Rectal smooth muscle tissue (tissue), 1 donor: ENCODE data around the gene SND1.
A peak's percentile ranks its signal among the peaks of the same experiment; 100 is the strongest.

Experiments used
- H3K27ac ChIP-seq: one replicate; pipeline ENCODE4 v1.7.0; 2013; ENCODE audit warnings: low read depth, low read length, inconsistent platforms
- H3K27me3 ChIP-seq: one replicate; pipeline ENCODE4 v1.7.0; 2013; ENCODE audit warnings: low read length; ENCODE audit not compliant: control insufficient read depth, insufficient read depth
- H3K36me3 ChIP-seq: one replicate; pipeline ENCODE4 v1.7.0; 2013; ENCODE audit warnings: low read length; ENCODE audit not compliant: control insufficient read depth, insufficient read depth
- H3K4me1 ChIP-seq: one replicate; pipeline ENCODE4 v1.7.0; 2013; ENCODE audit warnings: low read length; ENCODE audit not compliant: control insufficient read depth, insufficient read depth
- H3K4me3 ChIP-seq: one replicate; pipeline ENCODE4 v1.7.0; 2013; ENCODE audit warnings: low read length
- H3K9ac ChIP-seq: one replicate; pipeline ENCODE4 v1.7.0; 2013; ENCODE audit warnings: low read length

The SND1 gene

GRCh38 chr7:128027485-128027980 is 375.5 kb downstream of the SND1 start:
- H3K4me1 ChIP-seq: no peaks in the 10 kb centered on the region
- no peak overlapping the region for H3K9ac ChIP-seq
- no peaks in the 10 kb centered on the region for H3K36me3 ChIP-seq
- no peak overlapping the region for H3K4me3 ChIP-seq
- H3K27ac ChIP-seq: no peak overlapping the region
- no peaks in the 10 kb centered on the region for H3K27me3 ChIP-seq

- H3K27me3 ChIP-seq: no peaks in the 10 kb centered on the region
- H3K36me3 ChIP-seq: no peaks in the 10 kb centered on the region
- no peak overlapping the region for H3K27ac ChIP-seq
- H3K9ac ChIP-seq: no peak overlapping the region
- H3K4me1 ChIP-seq: no peaks in the 10 kb centered on the region
- no peak overlapping the region for H3K4me3 ChIP-seq
These were observed 377.5 kb downstream of the SND1 start for GRCh38 chr7:128029405-128029995.

GRCh38 chr7:128030263-128030653 is 378.3 kb downstream of the SND1 start:
- H3K27ac ChIP-seq: no peak overlapping the region
- peak overlapping the region; percentile 24 for H3K4me3 ChIP-seq
- no peaks in the 10 kb centered on the region for H3K4me1 ChIP-seq
- no peaks in the 10 kb centered on the region for H3K36me3 ChIP-seq
- no peak overlapping the region for H3K9ac ChIP-seq
- H3K27me3 ChIP-seq: no peaks in the 10 kb centered on the region

- no peak within 1 kb of the TSS for H3K9ac ChIP-seq
- H3K27me3 ChIP-seq: no peaks in the 10 kb centered on the region
- no peaks in the 10 kb centered on the region for H3K4me1 ChIP-seq
These were observed 378.9 kb downstream of the SND1 start, which contains the start of gene LRRC4 for GRCh38 chr7:128030654-128031611. LRRC4 (minus strand) TSS chr7:128031437; CDS start chr7:128030640, 797 bp downstream.

GRCh38 chr7:128031901-128032604 is 380.1 kb downstream of the SND1 start:
- Histone ChIP-seq H3K27ac (no peak overlapping the region), H3K4me3 (peak overlapping the region; percentile 63), H3K36me3 (no peaks in the 10 kb centered on the region)

More at GRCh38 chr7:128030654-128031611, 378.9 kb downstream of the SND1 start, which contains the start of gene LRRC4:
- Histone ChIP-seq H3K36me3 (no peaks in the 10 kb centered on the region), H3K4me3 (peak within 1 kb of the TSS; percentile 66), H3K27ac (no peak within 1 kb of the TSS)

GRCh38 chr7:128032605-128033235 is 380.7 kb downstream of the SND1 start:
- H3K4me1 ChIP-seq: no peaks in the 10 kb centered on the region
- no peak overlapping the region for H3K27ac ChIP-seq
- H3K36me3 ChIP-seq: no peaks in the 10 kb centered on the region
- no peak overlapping the region for H3K9ac ChIP-seq
- H3K27me3 ChIP-seq: no peaks in the 10 kb centered on the region
- H3K4me3 ChIP-seq: peak overlapping the region; percentile 52

More at GRCh38 chr7:128031901-128032604, 380.1 kb downstream of the SND1 start:
- Histone ChIP-seq H3K4me1 (no peaks in the 10 kb centered on the region), H3K9ac (no peak overlapping the region), H3K27me3 (no peaks in the 10 kb centered on the region)

GRCh38 chr7:128033246-128033645 is 381.3 kb downstream of the SND1 start:
- Histone ChIP-seq H3K27ac (no peak overlapping the region), H3K4me1 (no peaks in the 10 kb centered on the region), H3K27me3 (no peaks in the 10 kb centered on the region), H3K4me3 (no peak overlapping the region), H3K36me3 (no peaks in the 10 kb centered on the region), H3K9ac (no peak overlapping the region)

GRCh38 chr7:128034825-128035224 is 382.8 kb downstream of the SND1 start:
- H3K4me1 ChIP-seq: no peaks in the 10 kb centered on the region
- H3K27me3 ChIP-seq: no peaks in the 10 kb centered on the region
- H3K36me3 ChIP-seq: no peaks in the 10 kb centered on the region
- no peak overlapping the region for H3K4me3 ChIP-seq
- H3K9ac ChIP-seq: no peak overlapping the region
- no peak overlapping the region for H3K27ac ChIP-seq

- Histone ChIP-seq H3K27me3 (no peaks in the 10 kb centered on the region), H3K4me1 (no peaks in the 10 kb centered on the region), H3K36me3 (no peaks in the 10 kb centered on the region), H3K9ac (no peak overlapping the region), H3K27ac (no peak overlapping the region), H3K4me3 (no peak overlapping the region)
These were observed 383.7 kb downstream of the SND1 start for GRCh38 chr7:128035712-128036111.

GRCh38 chr7:128036226-128036940 is 384.4 kb downstream of the SND1 start:
- Histone ChIP-seq H3K27me3 (no peaks in the 10 kb centered on the region), H3K4me3 (no peak overlapping the region), H3K9ac (no peak overlapping the region), H3K27ac (no peak overlapping the region), H3K36me3 (no peaks in the 10 kb centered on the region), H3K4me1 (peaks cover under 1% of the 10 kb centered on the region)

- Histone ChIP-seq H3K4me1 (peaks cover 6% of the 10 kb centered on the region), H3K27ac (no peak overlapping the region), H3K9ac (no peak overlapping the region), H3K27me3 (no peaks in the 10 kb centered on the region), H3K4me3 (no peak overlapping the region), H3K36me3 (no peaks in the 10 kb centered on the region)
These were observed 385.1 kb downstream of the SND1 start for GRCh38 chr7:128037081-128037480.
